Measurements from ENCODE around the gene IER2. TPM values are rescaled to one million over a fixed set of nuclear protein-coding genes. Genes with fewer than 3 reads are reported as not detected.
A peak's percentile ranks its signal among the peaks of the same experiment; 100 is the strongest.

IER2 gene
- 61.4 TPM for polyA plus RNA-seq (2012; ENCODE audit: low read depth, missing spikeins)

GRCh38 chr19:13150187-13150930, at the start of gene IER2, which contains the start of gene STX10:
TSS of gene IER2 (plus strand) at chr19:13150411. CDS start at chr19:13153187, 2,776 bp downstream.
TSS of gene STX10 (minus strand) at chr19:13150375. CDS start at chr19:13150173, 202 bp downstream.
- peak; percentile 82 for FAIRE-seq
- TF ChIP-seq POU2F2 (IDR thresholded peaks at IDR 0.05; ENCODE audit: low read depth, low read length), result peak; percentile 63; the same call in 1 of the 2 replicates
- TF ChIP-seq PAX5 (IDR thresholded peaks at IDR 0.05; ENCODE audit: insufficient read depth, low read length, severe bottlenecking), result no peak
- peak; percentile 56 for TF ChIP-seq SPI1 (IDR thresholded peaks at IDR 0.05; ENCODE audit: low read depth, low read length)
- TF ChIP-seq POLR2AphosphoS5 (IDR thresholded peaks at IDR 0.05; ENCODE audit: low read depth, low read length), result 0 out of 2 replicates have a peak, but pooled peaks have one; percentile 13
- peak; percentile 84 for TF ChIP-seq TAF1 (IDR thresholded peaks at IDR 0.05; ENCODE audit: low read depth, low read length)
- TF ChIP-seq POLR2A (IDR thresholded peaks at IDR 0.05; ENCODE audit: low read depth, low read length), result 0 out of 2 replicates have a peak, but pooled peaks have one; percentile 28

GRCh38 chr19:13100841-13101589, 49.2 kb upstream of the IER2 start:
- TF ChIP-seq PAX5 (IDR thresholded peaks at IDR 0.05; ENCODE audit: insufficient read depth, low read length, severe bottlenecking) (no peak), POLR2A (IDR thresholded peaks at IDR 0.05; ENCODE audit: low read depth, low read length) (no peak), POLR2AphosphoS5 (IDR thresholded peaks at IDR 0.05; ENCODE audit: low read depth, low read length) (no peak), TAF1 (IDR thresholded peaks at IDR 0.05; ENCODE audit: low read depth, low read length) (no peak), SPI1 (IDR thresholded peaks at IDR 0.05; ENCODE audit: low read depth, low read length) (no peak), POU2F2 (IDR thresholded peaks at IDR 0.05; ENCODE audit: low read depth, low read length) (no peak)
- FAIRE-seq (no peak), DNase-seq (ENCODE audit: insufficient read length, low spot score) (no peak)

More at GRCh38 chr19:13150187-13150930, at the start of gene IER2, which contains the start of gene STX10:
- peak; percentile 95 for DNase-seq (ENCODE audit: insufficient read length, low spot score)

- no peak for TF ChIP-seq POU2F2 (IDR thresholded peaks at IDR 0.05; ENCODE audit: low read depth, low read length)
- FAIRE-seq, result no peak
- DNase-seq (ENCODE audit: insufficient read length, low spot score), result no peak
Observed at GRCh38 chr19:13101590-13102415, 48.4 kb upstream of the IER2 start.

- no peak for TF ChIP-seq POLR2A (IDR thresholded peaks at IDR 0.05; ENCODE audit: low read depth, low read length)
- no peak for TF ChIP-seq POU2F2 (IDR thresholded peaks at IDR 0.05; ENCODE audit: low read depth, low read length)
- no peak for TF ChIP-seq POLR2AphosphoS5 (IDR thresholded peaks at IDR 0.05; ENCODE audit: low read depth, low read length)
- DNase-seq (ENCODE audit: insufficient read length, low spot score) (no peak), FAIRE-seq (no peak)
Observed at GRCh38 chr19:13102416-13102665, 47.9 kb upstream of the IER2 start.

- 0 out of 2 replicates have a peak, but pooled peaks have one; percentile 35 for TF ChIP-seq POLR2AphosphoS5 (IDR thresholded peaks at IDR 0.05; ENCODE audit: low read depth, low read length)
- TF ChIP-seq POU2F2 (IDR thresholded peaks at IDR 0.05; ENCODE audit: low read depth, low read length), result 0 out of 2 replicates have a peak, but pooled peaks have one; percentile 59
- TF ChIP-seq PAX5 (IDR thresholded peaks at IDR 0.05; ENCODE audit: insufficient read depth, low read length, severe bottlenecking), result no peak
- TF ChIP-seq TAF1 (IDR thresholded peaks at IDR 0.05; ENCODE audit: low read depth, low read length), result no peak
- TF ChIP-seq SPI1 (IDR thresholded peaks at IDR 0.05; ENCODE audit: low read depth, low read length), result peak; percentile 93
- TF ChIP-seq POLR2A (IDR thresholded peaks at IDR 0.05; ENCODE audit: low read depth, low read length), result no peak
- DNase-seq (ENCODE audit: insufficient read length, low spot score) (no peak), FAIRE-seq (peak; percentile 94)
Observed at GRCh38 chr19:13102666-13103580, 47.3 kb upstream of the IER2 start, which contains the start of gene LYL1. TSS of gene LYL1 (minus strand) at chr19:13102858. CDS start at chr19:13101171, 1,687 bp downstream.

GRCh38 chr19:13103581-13104359, 46.4 kb upstream of the IER2 start:
- FAIRE-seq (peak; percentile 13), DNase-seq (ENCODE audit: insufficient read length, low spot score) (no peak)
- 0 out of 2 replicates have a peak, but pooled peaks have one; percentile 4 for TF ChIP-seq POU2F2 (IDR thresholded peaks at IDR 0.05; ENCODE audit: low read depth, low read length)
- TF ChIP-seq POLR2A (IDR thresholded peaks at IDR 0.05; ENCODE audit: low read depth, low read length), result no peak
- TF ChIP-seq PAX5 (IDR thresholded peaks at IDR 0.05; ENCODE audit: insufficient read depth, low read length, severe bottlenecking), result no peak
- TF ChIP-seq TAF1 (IDR thresholded peaks at IDR 0.05; ENCODE audit: low read depth, low read length), result no peak

GRCh38 chr19:13104360-13104847, 45.8 kb upstream of the IER2 start:
- peak; percentile 96 for FAIRE-seq

More at GRCh38 chr19:13104360-13104847, 45.8 kb upstream of the IER2 start:
- peak; percentile 80 for DNase-seq (ENCODE audit: insufficient read length, low spot score)
- peak; percentile 70; the same call in 1 of the 2 replicates for TF ChIP-seq POLR2AphosphoS5 (IDR thresholded peaks at IDR 0.05; ENCODE audit: low read depth, low read length)
- TF ChIP-seq PAX5 (IDR thresholded peaks at IDR 0.05; ENCODE audit: insufficient read depth, low read length, severe bottlenecking), result peak; percentile 30
- TF ChIP-seq SPI1 (IDR thresholded peaks at IDR 0.05; ENCODE audit: low read depth, low read length), result no peak
- no peak for TF ChIP-seq POLR2A (IDR thresholded peaks at IDR 0.05; ENCODE audit: low read depth, low read length)
- peak; percentile 57; the same call in 1 of the 2 replicates for TF ChIP-seq TAF1 (IDR thresholded peaks at IDR 0.05; ENCODE audit: low read depth, low read length)
- peak; percentile 55; the same call in 1 of the 2 replicates for TF ChIP-seq POU2F2 (IDR thresholded peaks at IDR 0.05; ENCODE audit: low read depth, low read length)

All from GM12891 (cell line).